ENCODE results near the gene KIDINS220.

KIDINS220 gene

DNA sequence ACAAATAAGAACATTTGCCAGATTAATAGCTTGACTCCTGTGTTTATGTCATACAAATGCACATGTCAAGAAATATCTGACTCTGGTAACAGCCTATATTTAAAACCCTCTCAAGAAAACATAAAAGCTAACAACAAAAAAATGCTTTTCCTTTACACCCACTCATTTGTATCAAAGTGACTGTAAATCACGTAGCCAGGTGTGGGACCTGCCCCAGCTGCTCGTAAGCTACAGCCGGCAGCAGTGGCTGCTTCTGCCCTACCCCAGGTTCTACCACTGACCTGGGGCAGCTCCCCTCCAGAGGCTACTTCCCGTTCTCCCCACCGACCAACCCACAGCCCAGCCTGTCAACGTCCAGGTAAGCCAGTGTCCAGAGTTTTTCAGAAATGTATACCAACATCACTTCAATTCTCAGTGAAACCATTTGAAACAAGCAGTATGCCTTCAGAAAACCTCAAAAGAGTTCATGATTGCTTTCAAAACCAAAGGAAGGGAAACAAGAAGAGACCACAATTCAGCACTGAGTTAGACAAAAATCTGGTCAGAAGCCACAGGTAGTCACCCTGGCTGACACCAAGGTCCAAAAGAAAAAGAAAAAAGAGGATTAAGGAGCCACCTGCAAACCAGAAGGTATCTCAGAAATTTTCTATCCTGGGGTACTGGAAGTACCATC is 40.4 kb downstream of the KIDINS220 start:
- Histone ChIP-seq H3K27ac (ENCODE audit: low read depth, low read length) (no peak overlapping the region), H3K4me1 (ENCODE audit: control insufficient read depth in 1 of 2, insufficient read depth in 2 of 2, low read length in 2 of 2) (no peaks in the 10 kb centered on the region), H3K36me3 (ENCODE audit: control insufficient read depth in 1 of 2, insufficient read depth in 2 of 2, low read length in 2 of 2) (peaks cover 15 to 76% of the 10 kb centered on the region in 2 donors), H3K9me3 (ENCODE audit: control insufficient read depth in 1 of 2, low read length in 2 of 2) (no peaks in the 10 kb centered on the region), H3K4me3 (ENCODE audit: low read depth in 1 of 2, low read length in 2 of 2) (no peak overlapping the region), H3K27me3 (ENCODE audit: control insufficient read depth in 1 of 2, insufficient read depth in 2 of 2, low read length in 2 of 2) (no peaks in the 10 kb centered on the region), H3K9ac (ENCODE audit: low read depth in 1 of 2, low read length in 2 of 2) (no peak overlapping the region)

DNA sequence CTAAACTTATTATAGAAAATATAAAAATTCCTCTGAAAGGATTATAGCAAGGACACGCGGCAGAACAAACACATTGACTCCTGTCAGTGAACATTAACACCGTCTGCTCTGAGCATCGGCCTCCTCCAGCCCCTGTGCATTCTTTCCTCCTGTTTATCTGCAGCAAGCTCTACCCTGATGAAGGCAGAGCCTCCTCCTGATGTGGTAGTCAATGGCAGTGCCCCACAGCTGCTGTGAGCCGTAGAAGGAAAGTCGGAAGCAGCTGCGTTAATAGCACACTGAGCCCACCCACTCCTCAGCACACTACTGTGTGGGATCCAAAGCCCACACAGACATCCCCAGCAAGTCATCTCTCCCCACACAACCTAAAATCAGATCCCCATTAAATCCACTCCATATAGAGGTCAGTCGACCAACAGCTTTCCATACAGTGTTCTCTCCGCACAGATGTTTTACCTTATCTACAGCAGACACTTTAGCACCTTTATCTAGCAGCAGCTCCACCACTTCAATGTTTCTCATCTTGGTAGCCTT is 41.0 kb downstream of the KIDINS220 start:
- peaks cover 14 to 69% of the 10 kb centered on the region in 2 donors for H3K36me3 ChIP-seq (ENCODE audit: control insufficient read depth in 1 of 2, insufficient read depth in 2 of 2, low read length in 2 of 2)
- no peak overlapping the region for H3K9ac ChIP-seq (ENCODE audit: low read depth in 1 of 2, low read length in 2 of 2)
- no peaks in the 10 kb centered on the region for H3K27me3 ChIP-seq (ENCODE audit: control insufficient read depth in 1 of 2, insufficient read depth in 2 of 2, low read length in 2 of 2)
- H3K27ac ChIP-seq (ENCODE audit: low read depth, low read length): no peak overlapping the region
- no peaks in the 10 kb centered on the region for H3K4me1 ChIP-seq (ENCODE audit: control insufficient read depth in 1 of 2, insufficient read depth in 2 of 2, low read length in 2 of 2)
- H3K4me3 ChIP-seq (ENCODE audit: low read depth in 1 of 2, low read length in 2 of 2): no peak overlapping the region
- no peaks in the 10 kb centered on the region for H3K9me3 ChIP-seq (ENCODE audit: control insufficient read depth in 1 of 2, low read length in 2 of 2)

DNA sequence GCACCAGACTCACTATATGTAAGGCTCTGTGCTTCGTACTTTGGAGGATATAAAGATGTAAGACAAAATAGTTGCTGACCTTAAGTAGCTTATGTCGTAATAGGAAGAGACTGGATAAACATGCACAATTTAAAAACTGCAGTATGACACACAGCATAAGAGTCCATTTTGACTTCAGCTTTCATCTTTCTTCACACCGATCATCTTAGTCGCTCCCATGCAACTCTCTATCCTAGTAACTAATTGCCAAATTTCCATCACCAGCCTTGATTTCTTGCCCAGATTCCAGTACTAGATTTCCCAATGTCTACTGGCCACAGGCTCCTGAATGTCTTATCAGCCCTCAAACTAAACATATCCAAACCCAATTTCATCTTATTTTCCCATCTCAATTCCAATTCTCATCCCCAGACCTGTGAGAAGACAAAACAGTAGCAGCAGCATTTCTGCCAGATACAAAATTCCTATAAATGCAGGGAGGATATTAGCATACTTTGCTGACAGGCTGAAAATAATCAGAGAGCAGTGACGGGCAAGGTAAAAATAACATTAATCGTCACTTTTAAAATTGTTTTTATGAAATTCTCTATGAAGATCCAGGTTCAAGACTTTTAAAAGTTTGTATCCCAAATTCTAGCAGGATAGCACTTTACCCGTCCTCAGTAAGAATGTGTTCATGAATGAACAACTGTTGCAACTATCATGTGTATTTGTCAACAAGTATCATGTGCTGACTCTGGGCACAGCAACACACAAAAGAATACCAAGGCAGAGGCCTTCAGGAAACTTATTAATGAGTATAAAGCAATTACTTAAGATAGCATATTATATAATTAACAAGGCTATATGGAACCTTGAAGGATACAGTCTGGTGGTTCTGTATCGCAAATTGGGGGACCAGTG is 42.2 kb downstream of the KIDINS220 start:
- Histone ChIP-seq H3K4me1 (ENCODE audit: control insufficient read depth in 1 of 2, insufficient read depth in 2 of 2, low read length in 2 of 2) (no peaks in the 10 kb centered on the region), H3K27me3 (ENCODE audit: control insufficient read depth in 1 of 2, insufficient read depth in 2 of 2, low read length in 2 of 2) (no peaks in the 10 kb centered on the region), H3K36me3 (ENCODE audit: control insufficient read depth in 1 of 2, insufficient read depth in 2 of 2, low read length in 2 of 2) (peaks cover 24 to 72% of the 10 kb centered on the region in 2 donors), H3K9ac (ENCODE audit: low read depth in 1 of 2, low read length in 2 of 2) (no peak overlapping the region), H3K4me3 (ENCODE audit: low read depth in 1 of 2, low read length in 2 of 2) (no peak overlapping the region), H3K27ac (ENCODE audit: low read depth, low read length) (no peak overlapping the region), H3K9me3 (ENCODE audit: control insufficient read depth in 1 of 2, low read length in 2 of 2) (no peaks in the 10 kb centered on the region)

DNA sequence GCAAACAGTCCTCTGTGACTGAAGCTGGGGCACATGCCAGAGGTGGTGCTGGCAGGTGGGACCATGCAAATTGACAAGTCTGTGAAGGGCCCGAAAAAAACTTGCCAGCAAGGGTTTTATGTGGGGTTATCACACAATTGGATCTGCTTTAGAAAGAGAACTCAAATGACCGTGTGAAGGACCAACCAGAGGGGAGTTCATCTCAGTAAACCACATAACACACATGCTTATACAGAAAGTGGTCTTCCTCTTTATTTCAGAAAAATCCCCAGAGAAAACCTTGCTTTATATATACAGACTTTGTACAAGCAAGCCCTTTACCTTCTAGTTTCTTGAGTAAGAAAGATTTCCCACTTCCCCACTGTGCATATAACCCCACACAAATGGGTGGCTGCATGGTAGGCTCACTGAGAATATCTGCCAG is 46.7 kb downstream of the KIDINS220 start:
- Histone ChIP-seq H3K4me3 (ENCODE audit: low read depth in 1 of 2, low read length in 2 of 2) (no peak overlapping the region), H3K36me3 (ENCODE audit: control insufficient read depth in 1 of 2, insufficient read depth in 2 of 2, low read length in 2 of 2) (peaks cover 25 to 63% of the 10 kb centered on the region in 2 donors)

DNA sequence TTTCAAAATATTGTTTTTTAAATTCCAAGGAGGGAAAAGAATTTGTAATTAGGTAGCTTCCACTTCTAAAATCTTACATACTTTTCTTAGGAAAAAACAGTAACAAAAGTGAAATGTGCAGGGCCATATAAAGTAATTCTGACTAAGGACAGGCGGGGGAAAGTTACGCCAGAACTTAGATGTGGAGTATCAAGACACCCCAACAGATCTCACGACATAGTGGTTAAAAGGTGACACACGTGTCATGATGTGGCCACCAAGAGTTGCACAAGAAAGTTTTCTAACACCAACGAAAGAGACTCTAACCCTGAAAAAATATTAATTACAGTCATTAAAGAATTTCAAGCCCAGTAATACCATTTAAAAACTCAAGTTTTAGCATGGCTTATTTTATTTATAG is 51.0 kb downstream of the KIDINS220 start:
- Histone ChIP-seq H3K9ac (ENCODE audit: low read depth in 1 of 2, low read length in 2 of 2) (no peak overlapping the region), H3K36me3 (ENCODE audit: control insufficient read depth in 1 of 2, insufficient read depth in 2 of 2, low read length in 2 of 2) (peaks cover 27 to 51% of the 10 kb centered on the region in 2 donors)

More for the DNA sequence above, 46.7 kb downstream of the KIDINS220 start:
- H3K4me1 ChIP-seq (ENCODE audit: control insufficient read depth in 1 of 2, insufficient read depth in 2 of 2, low read length in 2 of 2): no peaks in the 10 kb centered on the region
- H3K27ac ChIP-seq (ENCODE audit: low read depth, low read length): no peak overlapping the region
- no peak overlapping the region for H3K9ac ChIP-seq (ENCODE audit: low read depth in 1 of 2, low read length in 2 of 2)
- no peaks in the 10 kb centered on the region for H3K27me3 ChIP-seq (ENCODE audit: control insufficient read depth in 1 of 2, insufficient read depth in 2 of 2, low read length in 2 of 2)
- no peaks in the 10 kb centered on the region for H3K9me3 ChIP-seq (ENCODE audit: control insufficient read depth in 1 of 2, low read length in 2 of 2)

DNA sequence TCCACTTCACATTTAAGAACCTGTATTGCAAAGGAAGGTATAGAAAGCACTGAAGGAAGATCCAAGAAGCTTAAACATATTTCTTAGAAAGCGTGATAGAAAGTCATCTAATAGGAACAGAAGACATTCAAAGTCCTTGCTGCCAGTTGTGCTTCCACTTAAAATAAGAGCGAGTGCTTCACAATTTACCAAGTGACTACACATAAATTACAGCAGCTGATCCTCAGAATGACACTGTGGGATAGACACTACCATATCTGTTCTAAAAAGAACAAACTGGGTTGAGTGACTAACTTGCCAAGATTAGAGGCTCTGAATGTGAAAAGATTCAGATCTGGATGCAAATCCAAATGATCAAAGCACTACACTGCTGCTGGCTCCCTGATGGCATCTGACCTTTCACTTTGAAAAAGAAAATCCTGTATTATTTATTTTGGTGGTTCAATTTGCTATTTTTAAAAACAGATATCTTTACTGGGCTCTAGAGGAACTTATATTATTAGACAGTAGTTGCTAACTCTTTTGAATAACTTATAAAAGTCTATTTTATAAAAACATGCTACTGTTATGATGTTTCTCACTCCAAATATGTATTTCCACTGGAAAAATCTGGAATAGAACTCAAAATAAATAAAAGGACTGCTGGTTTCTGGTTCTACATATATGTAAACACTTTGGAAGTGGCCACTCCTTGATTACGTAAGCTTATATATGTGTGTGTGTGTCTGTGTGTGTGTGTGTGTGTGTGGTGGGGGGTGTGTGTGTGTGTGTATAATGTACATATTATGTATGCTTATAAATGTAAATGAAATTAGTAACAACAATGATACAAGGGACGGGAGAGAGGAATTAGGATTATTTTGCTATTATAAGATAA is 57.4 kb downstream of the KIDINS220 start:
- no peaks in the 10 kb centered on the region for H3K27me3 ChIP-seq (ENCODE audit: control insufficient read depth in 1 of 2, insufficient read depth in 2 of 2, low read length in 2 of 2)
- H3K9ac ChIP-seq (ENCODE audit: low read depth in 1 of 2, low read length in 2 of 2): no peak overlapping the region
- H3K27ac ChIP-seq (ENCODE audit: low read depth, low read length): no peak overlapping the region
- no peaks in the 10 kb centered on the region for H3K9me3 ChIP-seq (ENCODE audit: control insufficient read depth in 1 of 2, low read length in 2 of 2)
- no peaks in the 10 kb centered on the region for H3K4me1 ChIP-seq (ENCODE audit: control insufficient read depth in 1 of 2, insufficient read depth in 2 of 2, low read length in 2 of 2)
- no peak overlapping the region for H3K4me3 ChIP-seq (ENCODE audit: low read depth in 1 of 2, low read length in 2 of 2)
- peaks cover 25 to 49% of the 10 kb centered on the region in 2 donors for H3K36me3 ChIP-seq (ENCODE audit: control insufficient read depth in 1 of 2, insufficient read depth in 2 of 2, low read length in 2 of 2)

More for the DNA sequence above, 51.0 kb downstream of the KIDINS220 start:
- Histone ChIP-seq H3K27ac (ENCODE audit: low read depth, low read length) (no peak overlapping the region), H3K9me3 (ENCODE audit: control insufficient read depth in 1 of 2, low read length in 2 of 2) (no peaks in the 10 kb centered on the region), H3K27me3 (ENCODE audit: control insufficient read depth in 1 of 2, insufficient read depth in 2 of 2, low read length in 2 of 2) (no peaks in the 10 kb centered on the region), H3K4me3 (ENCODE audit: low read depth in 1 of 2, low read length in 2 of 2) (no peak overlapping the region), H3K4me1 (ENCODE audit: control insufficient read depth in 1 of 2, insufficient read depth in 2 of 2, low read length in 2 of 2) (no peaks in the 10 kb centered on the region)

DNA sequence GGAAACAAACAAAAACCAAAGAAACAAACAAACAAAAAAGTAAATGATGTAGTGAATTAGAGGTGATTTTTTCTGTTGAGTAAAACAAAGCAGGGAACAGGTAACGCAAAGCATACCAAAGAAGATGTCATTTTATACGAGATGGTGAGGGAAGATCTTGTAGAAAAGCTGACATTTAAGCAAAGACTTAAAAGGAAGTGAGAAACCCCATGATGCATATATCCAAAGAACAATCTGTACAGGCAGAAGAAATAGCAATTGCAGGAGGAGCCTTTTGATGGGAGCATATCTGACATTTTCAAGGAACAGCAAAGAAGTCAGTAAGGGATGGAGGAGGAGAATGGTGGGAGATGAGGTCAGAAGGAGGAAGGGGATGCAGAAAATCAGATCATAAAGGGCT is 63.0 kb downstream of the KIDINS220 start:
- Histone ChIP-seq H3K4me1 (ENCODE audit: control insufficient read depth in 1 of 2, insufficient read depth in 2 of 2, low read length in 2 of 2) (no peaks in the 10 kb centered on the region), H3K9me3 (ENCODE audit: control insufficient read depth in 1 of 2, low read length in 2 of 2) (no peaks in the 10 kb centered on the region), H3K4me3 (ENCODE audit: low read depth in 1 of 2, low read length in 2 of 2) (no peak overlapping the region), H3K36me3 (ENCODE audit: control insufficient read depth in 1 of 2, insufficient read depth in 2 of 2, low read length in 2 of 2) (peaks cover 31 to 39% of the 10 kb centered on the region in 2 donors), H3K27ac (ENCODE audit: low read depth, low read length) (no peak overlapping the region), H3K9ac (ENCODE audit: low read depth in 1 of 2, low read length in 2 of 2) (no peak overlapping the region), H3K27me3 (ENCODE audit: control insufficient read depth in 1 of 2, insufficient read depth in 2 of 2, low read length in 2 of 2) (no peaks in the 10 kb centered on the region)

DNA sequence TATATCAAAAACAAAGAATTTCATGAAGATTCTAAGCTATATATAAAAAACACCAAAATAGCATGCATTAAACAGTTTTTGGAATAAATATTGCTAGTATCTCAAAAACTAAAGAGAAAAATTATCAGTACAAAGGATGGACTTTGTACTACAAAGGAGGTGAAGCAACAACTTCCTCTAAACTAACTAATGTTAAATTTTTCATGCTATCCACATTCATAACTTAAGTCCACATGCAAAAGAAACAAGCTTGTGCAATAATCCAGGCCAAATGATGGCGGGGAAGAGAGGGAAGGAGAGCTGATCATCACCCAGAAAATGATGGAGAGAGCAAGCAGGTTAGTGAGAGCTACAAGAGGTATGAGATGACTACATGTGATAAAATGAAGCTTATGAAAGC is 70.1 kb downstream of the KIDINS220 start:
- Histone ChIP-seq H3K9me3 (ENCODE audit: control insufficient read depth in 1 of 2, low read length in 2 of 2) (no peaks in the 10 kb centered on the region), H3K9ac (ENCODE audit: low read depth in 1 of 2, low read length in 2 of 2) (no peak overlapping the region), H3K36me3 (ENCODE audit: control insufficient read depth in 1 of 2, insufficient read depth in 2 of 2, low read length in 2 of 2) (peaks cover 9 to 16% of the 10 kb centered on the region in 2 donors), H3K27me3 (ENCODE audit: control insufficient read depth in 1 of 2, insufficient read depth in 2 of 2, low read length in 2 of 2) (no peaks in the 10 kb centered on the region), H3K27ac (ENCODE audit: low read depth, low read length) (no peak overlapping the region), H3K4me3 (ENCODE audit: low read depth in 1 of 2, low read length in 2 of 2) (no peak overlapping the region), H3K4me1 (ENCODE audit: control insufficient read depth in 1 of 2, insufficient read depth in 2 of 2, low read length in 2 of 2) (peaks cover 0 to 4% of the 10 kb centered on the region in 2 donors)

DNA sequence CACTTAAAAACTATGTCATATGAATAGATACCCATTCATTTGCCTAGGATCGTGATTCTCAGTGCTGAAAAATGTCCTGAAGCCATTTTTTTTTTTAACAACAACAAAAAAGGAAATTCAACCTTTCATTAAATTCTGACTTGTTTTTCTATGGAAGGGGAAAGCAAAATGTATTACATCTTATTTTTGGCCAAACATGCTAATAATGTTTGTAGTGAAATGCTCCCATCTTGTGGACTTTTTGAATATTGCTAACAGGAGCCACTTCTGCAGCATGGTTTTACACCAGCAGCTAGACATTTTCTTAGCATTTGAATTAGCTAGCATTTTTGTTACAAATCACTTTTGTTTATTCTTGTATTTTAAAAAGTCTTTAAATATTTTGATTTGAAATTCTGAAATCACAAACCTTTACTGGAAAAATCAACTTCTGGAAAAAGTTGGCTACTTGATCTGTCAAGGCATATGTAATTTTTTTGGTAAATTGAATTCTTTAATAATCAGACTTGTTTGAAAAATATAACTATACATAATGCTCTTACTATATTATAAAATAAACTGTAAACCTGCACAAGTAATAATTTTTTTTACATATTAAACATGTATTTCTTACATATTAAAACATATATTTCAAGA is 75.8 kb downstream of the KIDINS220 start:
- Histone ChIP-seq H3K27ac (ENCODE audit: low read depth, low read length) (no peak overlapping the region), H3K9ac (ENCODE audit: low read depth in 1 of 2, low read length in 2 of 2) (no peak overlapping the region), H3K4me3 (ENCODE audit: low read depth in 1 of 2, low read length in 2 of 2) (no peak overlapping the region), H3K27me3 (ENCODE audit: control insufficient read depth in 1 of 2, insufficient read depth in 2 of 2, low read length in 2 of 2) (no peaks in the 10 kb centered on the region), H3K36me3 (ENCODE audit: control insufficient read depth in 1 of 2, insufficient read depth in 2 of 2, low read length in 2 of 2) (peaks cover 13 to 19% of the 10 kb centered on the region in 2 donors), H3K9me3 (ENCODE audit: control insufficient read depth in 1 of 2, low read length in 2 of 2) (peaks cover 0 to 2% of the 10 kb centered on the region in 2 donors), H3K4me1 (ENCODE audit: control insufficient read depth in 1 of 2, insufficient read depth in 2 of 2, low read length in 2 of 2) (no peaks in the 10 kb centered on the region)

All from duodenal mucosa (tissue), 2 donors.